GM12801 (cell line): ENCODE results near the gene GBF1.

ENCODE experiments used
- TF ChIP-seq, protein P1 (sequence below): IDR thresholded peaks from one replicate; pipeline ENCODE4 v1.5.1; 2011; ENCODE audit warnings: control low read depth; ENCODE audit not compliant: insufficient read length; ENCODE audit errors: extremely low read depth

The GBF1 gene

DNA sequence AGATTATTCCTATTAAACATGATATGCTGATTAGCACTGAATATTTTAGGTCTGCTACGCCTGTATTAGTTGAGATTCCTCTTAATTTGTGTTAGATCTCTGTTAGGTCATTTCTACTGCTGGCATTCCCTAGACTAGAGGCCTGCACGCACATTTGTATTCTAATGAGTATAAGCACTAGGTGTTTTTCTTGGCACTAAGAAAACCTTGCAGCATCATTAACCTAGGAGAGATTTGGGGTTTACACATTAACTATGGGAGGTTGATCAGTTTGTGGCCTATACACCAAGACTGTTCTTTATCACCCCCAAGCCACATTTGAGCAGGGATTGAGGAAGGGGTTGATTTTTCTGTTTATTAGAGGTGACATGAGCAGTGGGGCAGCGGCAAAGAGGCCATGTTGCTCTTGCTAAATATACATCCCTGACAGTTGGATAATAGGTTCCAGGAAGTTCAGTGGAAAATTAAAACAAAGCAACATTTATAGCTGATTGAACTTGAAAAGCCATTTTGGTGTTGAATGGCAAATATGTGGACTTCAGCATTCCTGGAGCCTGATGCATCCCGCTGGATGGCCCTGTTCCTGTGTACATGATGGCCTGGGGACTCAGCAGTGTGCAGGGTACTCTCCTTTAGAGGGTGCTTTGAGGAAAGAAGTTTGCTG lies 65.2 kb downstream of the GBF1 start:
- TF ChIP-seq, protein P1, sequence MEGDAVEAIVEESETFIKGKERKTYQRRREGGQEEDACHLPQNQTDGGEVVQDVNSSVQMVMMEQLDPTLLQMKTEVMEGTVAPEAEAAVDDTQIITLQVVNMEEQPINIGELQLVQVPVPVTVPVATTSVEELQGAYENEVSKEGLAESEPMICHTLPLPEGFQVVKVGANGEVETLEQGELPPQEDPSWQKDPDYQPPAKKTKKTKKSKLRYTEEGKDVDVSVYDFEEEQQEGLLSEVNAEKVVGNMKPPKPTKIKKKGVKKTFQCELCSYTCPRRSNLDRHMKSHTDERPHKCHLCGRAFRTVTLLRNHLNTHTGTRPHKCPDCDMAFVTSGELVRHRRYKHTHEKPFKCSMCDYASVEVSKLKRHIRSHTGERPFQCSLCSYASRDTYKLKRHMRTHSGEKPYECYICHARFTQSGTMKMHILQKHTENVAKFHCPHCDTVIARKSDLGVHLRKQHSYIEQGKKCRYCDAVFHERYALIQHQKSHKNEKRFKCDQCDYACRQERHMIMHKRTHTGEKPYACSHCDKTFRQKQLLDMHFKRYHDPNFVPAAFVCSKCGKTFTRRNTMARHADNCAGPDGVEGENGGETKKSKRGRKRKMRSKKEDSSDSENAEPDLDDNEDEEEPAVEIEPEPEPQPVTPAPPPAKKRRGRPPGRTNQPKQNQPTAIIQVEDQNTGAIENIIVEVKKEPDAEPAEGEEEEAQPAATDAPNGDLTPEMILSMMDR: no peak

DNA sequence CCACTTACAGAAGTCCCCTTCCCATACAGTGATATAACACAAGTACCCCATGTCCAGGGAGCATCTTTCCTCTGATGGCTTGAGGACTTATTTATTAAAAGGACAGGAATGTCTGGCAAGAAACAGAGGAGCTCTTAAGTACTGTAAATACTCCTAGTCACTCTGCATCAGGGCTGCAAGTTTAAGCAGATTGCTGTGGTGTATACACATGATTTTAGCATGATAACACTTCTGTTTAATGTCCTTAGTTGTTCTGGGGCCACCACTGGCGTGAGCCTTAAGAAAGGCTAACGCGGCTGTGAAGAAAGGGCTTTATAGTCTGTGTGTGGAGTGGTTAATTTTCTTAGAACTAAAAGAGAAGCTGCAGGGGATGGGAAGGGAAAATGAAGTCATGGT lies 65.7 kb downstream of the GBF1 start:
- TF ChIP-seq, protein P1: no peak

DNA sequence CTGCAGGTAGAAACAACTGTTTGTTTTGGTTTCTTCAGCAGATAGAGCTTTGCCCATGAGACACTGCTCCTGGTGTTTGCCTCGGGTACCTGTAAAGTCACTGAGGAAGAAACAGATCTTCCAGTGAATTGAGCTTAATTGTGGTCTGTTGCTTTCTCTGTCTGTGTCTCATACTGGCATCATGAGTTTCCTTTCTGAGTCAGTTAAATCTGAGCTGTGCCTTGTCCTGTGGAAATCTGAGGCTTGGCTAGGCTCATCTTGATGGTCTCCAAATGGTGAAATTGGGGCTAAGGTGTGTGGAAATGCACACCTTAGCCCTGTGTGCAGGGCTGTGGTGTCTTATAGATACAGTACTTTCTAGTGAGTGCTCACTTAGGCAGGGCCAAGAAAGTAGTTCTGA lies 67.4 kb downstream of the GBF1 start:
- TF ChIP-seq, protein P1: no peak

DNA sequence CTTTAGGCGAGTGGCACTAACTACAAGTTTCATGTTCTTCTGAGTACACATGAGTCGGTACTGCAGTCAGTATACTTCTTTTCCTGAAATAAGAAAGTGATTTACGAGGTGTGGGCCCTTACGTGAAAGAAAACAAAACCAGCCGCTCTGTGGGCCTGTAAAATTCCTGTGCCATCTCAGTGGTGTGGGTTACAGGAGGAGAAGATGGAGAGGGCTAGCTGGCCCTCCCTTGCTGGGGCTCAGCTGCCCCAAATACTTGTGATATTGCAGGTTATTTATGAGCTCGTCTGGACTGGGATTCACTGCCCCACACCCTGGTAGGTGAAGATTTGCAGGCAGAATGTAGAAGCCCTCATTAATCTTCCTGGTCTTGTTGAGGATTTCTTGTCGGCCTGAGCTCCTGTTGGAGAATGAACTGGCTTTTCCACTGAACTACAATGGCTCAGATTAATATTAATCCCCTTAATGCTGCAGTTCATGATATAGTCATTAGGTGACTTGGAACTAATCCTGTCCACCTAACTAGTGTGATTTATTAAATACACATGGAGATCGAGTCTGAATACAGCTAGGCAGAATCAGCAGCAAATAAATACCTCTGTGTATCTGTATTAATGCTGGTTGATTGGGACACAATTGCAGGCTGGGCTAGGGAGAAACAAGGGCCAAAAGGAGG lies 68.0 kb downstream of the GBF1 start:
- TF ChIP-seq, protein P1: no peak

DNA sequence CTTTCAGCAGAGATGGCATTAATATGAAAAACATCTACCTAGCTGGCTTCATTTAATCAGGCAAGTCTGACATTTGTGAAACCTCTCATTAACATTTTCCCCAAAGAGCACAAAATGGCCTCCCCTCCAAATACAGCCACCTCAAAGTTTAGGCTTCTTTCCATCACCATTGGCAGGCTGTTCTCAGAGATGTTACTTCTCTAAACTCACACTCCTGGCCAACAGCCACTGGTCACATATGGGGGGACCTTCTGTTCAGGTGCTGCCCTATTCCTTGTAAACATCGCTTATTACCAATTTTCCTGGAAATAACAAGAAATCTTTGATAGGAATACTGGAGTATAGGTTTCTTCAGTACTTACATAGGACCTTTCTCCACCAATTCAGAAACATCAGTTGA lies 69.5 kb downstream of the GBF1 start:
- TF ChIP-seq, protein P1: no peak

DNA sequence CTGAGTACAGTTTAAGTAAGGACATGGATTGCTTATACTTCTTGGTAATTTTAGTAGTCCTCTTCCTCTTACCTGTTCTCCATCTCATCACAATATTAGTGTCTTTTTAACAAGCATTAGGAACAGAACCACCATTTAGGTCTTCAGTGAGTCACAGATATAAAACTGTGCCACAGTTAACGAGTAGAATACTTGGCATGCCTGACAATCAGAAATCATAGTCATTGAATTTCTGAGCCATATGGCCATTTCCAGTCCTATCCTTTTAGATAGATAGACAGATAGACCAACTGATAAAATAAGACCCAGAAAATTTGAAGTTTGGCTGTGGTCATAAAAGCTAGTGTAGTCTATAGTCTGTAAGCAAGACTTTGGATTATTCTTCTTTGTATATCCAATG lies 71.1 kb downstream of the GBF1 start:
- TF ChIP-seq, protein P1: no peak

DNA sequence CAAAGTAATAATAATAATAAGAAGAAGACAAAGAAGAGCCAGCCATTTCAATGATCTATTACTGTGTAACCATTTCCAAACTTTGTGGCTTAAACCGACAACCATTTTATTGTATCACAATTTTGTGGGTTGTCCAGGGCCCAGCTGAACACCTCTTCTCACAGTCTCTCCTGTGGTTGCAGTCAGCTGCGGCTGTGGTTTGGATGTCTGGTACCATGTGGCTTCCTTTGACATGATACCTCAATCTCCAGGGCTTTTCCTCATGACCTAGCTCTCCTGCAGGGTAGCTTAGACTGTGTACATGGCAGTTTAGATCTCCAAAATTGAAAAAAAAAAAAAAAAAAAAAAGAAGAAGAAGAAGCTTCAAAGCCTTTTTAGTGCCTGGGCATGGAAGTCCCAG lies 77.6 kb downstream of the GBF1 start:
- TF ChIP-seq, protein P1: no peak
